ENCODE results near the gene EHMT1. TPM values are rescaled to one million over a fixed set of nuclear protein-coding genes. Genes with fewer than 3 reads are reported as not detected.
"Not testable (repeated sequence)": the region's sequence is repeated elsewhere in the genome, so short reads cannot be mapped to it uniquely, and the experiment has no call there.

EHMT1 gene
- total RNA-seq, 1 donor from 2014 or later, result 39.5 TPM

- DNase-seq (ENCODE audit: low spot score), result no peak
These were observed 98.0 kb downstream of the EHMT1 start for GRCh38 chr9:137716694-137717287.

DNA sequence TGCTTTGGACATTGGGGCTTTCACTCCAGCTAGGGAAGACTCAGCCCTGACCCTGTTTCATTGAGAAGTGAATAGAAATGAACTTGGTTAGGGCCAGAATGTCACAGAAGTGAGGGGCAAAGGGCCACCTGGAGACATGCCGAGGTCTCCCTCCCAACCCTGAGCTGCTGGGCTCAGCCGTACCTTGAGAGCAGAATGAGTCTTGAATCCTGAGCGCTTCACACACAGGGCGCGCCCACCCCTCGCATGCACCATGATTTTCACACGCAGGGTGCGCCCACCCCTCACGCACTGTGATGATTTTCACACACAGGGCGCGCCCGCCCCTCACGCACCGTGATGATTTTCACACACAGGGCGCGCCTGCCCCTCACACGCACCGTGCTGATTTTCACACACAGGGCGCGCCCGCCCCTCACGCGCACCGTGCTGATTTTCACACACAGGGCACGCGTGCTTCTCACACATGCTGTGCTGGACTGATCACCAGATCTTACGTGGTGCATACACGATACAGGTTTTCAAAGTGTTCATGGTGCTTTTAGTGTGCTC, 99.0 kb downstream of the EHMT1 start:
- no peak for DNase-seq (ENCODE audit: low spot score)

GRCh38 chr9:137719194-137719593, 100.4 kb downstream of the EHMT1 start:
- no peak for DNase-seq (ENCODE audit: low spot score)

DNA sequence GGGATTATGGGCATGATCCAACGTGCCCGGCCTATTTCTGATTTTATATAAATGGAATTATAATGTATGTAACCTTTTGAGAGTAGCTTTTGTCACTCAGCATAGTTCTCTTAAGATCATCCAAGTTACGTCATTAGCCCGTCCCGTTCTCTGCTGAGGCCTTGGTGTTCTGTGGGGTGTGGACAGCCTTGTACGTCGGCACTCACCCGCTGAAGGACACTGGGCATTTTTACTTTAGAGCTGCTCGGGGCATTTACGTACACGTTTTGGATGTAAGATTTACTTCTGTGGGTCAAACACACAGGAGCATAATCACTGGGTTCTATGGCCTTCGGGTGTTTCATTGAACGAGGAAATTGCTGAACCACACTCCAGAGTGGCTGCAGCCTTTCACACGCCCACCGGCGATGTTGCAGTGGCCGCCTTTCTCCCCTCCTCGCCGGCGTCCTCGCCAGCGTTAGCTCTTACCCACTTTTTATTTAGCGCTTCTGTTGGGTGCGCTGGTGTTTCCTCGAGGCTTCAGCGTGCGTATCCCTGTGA, 101.8 kb downstream of the EHMT1 start:
- no peak for DNase-seq (ENCODE audit: low spot score)

GRCh38 chr9:137721479-137721878, 102.7 kb downstream of the EHMT1 start:
- DNase-seq (ENCODE audit: low spot score), result no peak

GRCh38 chr9:137721899-137722298, 103.1 kb downstream of the EHMT1 start:
- no peak for DNase-seq (ENCODE audit: low spot score)

DNA sequence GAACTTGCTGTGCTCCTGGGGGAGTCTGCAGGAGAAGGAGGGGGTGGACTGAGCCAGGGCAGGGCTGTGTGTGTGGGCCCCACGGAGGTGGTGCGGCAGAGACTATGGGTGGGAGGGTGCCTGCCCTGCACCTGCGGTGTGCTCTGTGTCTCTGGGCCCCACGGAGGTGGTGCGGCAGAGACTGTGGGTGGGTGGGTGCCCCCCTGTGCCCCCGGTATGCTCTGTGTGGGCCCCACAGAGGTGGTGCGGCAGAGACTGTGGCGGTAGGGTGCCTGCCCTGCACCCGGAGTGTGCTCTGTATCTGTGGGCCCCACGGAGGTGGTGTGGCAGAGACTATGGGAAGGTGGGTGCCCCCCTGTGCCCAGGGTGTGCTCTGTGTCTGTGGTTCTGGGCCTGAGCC, 103.7 kb downstream of the EHMT1 start:
- no peak for DNase-seq (ENCODE audit: low spot score)

GRCh38 chr9:137723356-137723755, 104.6 kb downstream of the EHMT1 start:
- not testable (repeated sequence) for DNase-seq (ENCODE audit: low spot score)

- peak; percentile 15 for DNase-seq (ENCODE audit: low spot score)
These were observed 105.1 kb downstream of the EHMT1 start for GRCh38 chr9:137723783-137724445.

- no peak for DNase-seq (ENCODE audit: low spot score)
These were observed 106.0 kb downstream of the EHMT1 start for GRCh38 chr9:137724818-137725240.

- DNase-seq (ENCODE audit: low spot score), result no peak
These were observed 106.8 kb downstream of the EHMT1 start for GRCh38 chr9:137725598-137725997.

DNA sequence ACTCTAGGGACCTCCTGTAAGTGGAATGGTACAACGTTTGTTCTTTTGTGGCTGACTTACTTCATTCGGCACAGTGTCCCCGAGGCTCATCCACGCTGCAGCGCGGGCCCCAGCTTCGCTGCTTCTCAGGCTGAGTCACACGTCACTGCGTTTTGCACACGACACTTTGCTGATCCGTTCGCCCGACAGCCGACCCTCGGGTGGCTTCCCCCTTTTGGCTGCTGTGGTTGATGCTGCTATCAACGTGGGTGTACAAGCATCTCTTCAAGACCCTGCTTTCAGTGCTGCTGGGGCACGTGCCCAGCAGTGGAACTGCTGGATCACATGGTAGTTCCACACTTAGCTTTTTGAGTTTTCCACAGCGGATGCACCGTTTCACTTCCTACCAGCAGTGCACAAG, 107.5 kb downstream of the EHMT1 start:
- not testable (repeated sequence) for DNase-seq (ENCODE audit: low spot score)

GRCh38 chr9:137726764-137727163, 108.0 kb downstream of the EHMT1 start:
- DNase-seq (ENCODE audit: low spot score), result no peak

DNA sequence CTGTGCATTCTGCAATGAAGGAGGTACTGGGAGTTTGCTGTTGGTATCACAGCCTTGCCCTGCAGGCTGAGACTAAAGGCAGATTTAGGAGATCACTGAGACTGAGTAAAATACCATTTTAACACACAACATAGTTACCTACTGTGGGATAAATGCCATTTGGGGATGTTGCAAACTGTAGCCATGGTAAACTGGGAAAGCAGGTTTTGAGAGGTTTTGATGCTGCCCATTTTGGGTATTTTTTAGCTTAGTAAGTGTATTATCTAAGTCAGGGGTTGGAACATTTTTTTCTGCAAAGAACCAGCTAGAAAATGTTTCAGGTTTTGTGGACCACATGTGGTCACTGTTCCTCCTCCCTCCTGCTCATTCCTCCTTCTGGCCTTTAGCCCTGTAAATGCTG, 108.9 kb downstream of the EHMT1 start:
- DNase-seq (ENCODE audit: low spot score), result no peak

DNA sequence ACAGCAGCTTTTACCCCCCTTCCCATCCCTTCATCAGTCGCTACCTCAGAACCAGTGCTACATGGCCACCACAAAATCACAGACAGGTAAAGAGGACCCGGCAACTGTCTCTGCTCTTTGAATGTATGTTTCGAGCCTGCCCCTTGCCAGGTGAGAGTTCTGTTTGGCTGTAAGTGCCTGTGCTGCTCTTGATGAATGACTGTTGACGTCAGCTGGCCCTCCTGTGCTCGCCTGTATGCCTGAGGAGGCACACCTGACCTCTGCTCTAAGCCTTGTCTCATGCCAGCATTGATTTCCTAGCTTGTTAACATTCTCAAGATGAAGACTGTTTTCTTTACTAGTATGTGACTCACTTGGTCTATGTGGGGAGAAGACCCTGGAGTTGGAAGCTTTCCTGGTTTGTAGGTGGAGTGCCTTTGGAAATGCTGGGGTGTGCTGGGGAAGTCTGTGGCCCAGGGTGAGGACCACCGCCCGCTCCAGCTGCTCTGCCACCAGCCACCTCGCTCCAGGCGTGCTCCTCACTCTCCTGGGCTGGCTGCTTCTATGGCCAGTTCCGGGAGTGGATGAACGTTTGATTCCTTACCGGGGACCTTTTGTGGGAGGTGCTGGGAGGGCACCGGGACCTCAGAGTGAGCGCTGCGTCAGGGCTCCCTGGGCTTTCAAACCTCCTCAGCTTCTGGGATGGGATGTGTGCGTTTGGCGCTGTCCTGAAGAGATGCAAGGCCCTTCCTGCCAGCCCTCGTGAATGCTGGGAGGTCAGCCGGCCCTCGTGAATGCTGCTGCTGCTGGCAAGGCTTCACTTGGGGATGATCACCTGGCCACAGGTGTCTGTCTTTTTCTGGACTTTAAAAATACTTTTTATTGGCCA, 109.9 kb downstream of the EHMT1 start:
- no peak for DNase-seq (ENCODE audit: low spot score)

DNA sequence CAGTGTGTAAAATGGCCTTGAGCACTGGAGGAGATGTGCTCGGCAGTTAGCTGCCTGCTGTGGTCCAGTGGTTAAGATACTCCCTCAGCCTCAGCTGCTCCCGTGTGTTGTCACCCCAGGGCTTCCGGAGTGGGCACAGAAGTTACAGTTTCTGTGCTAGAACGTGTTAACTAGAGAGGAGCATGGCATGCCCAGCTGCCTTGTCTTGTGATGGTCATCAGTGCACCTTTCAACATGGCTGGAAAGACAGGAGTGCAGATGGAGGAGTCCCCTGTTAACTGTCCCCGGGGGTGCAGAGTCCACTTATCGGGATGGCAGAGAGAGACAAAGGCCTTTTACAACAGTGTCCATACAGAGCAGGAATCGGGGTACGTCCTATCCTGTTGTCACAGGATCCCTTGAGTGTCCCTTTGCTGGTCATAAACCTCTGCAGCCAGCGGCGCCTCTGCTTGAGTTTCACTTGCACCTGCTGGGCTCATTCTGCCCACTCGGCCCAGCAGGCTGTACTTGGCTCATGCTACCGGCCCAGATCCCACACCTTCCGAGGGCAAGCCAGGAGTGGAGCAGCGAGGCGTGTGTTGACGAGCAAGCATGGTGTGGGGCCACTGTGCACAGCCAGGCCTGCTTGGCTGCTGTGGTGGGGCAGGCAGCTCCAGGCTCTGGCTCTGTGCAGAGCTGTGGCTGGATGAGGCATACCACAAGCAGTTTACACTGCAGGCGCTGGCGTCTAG, 112.6 kb downstream of the EHMT1 start:
- DNase-seq (ENCODE audit: low spot score), result no peak

- no peak for DNase-seq (ENCODE audit: low spot score)
These were observed 113.4 kb downstream of the EHMT1 start for GRCh38 chr9:137731947-137732813.

DNA sequence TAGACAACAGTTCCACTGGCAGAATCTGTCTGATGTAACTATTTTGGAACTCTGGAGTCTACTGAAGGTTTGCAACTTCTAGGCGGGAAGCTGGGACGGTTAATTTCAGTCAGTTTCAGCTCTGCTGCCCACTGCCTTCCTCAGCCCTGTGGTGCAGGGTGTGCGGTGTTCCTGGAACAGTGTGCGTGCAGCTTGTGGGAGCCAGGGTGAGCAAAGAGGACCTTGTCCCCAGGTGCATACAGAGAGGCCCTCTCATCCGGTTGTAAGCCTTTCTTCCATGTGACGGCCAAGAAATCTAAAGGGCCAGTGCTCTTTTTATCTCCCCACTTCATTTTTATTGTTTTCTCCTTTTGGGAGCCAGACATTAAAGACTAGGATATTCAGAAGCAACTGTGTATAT, 114.6 kb downstream of the EHMT1 start:
- no peak for DNase-seq (ENCODE audit: low spot score)

- no peak for DNase-seq (ENCODE audit: low spot score)
These were observed 115.4 kb downstream of the EHMT1 start for GRCh38 chr9:137734181-137734580.

- DNase-seq (ENCODE audit: low spot score), result not testable (repeated sequence)
These were observed 119.4 kb downstream of the EHMT1 start for GRCh38 chr9:137738182-137738696.

Measured in umbilical cord (tissue), 2 donors.